NCI-H2196 (cell line): ENCODE data around the gene RHBDD2.

Experiments
- DNase-seq: peaks from one replicate; lab custom pipeline; 2025; ENCODE audit not compliant: unreplicated experiment; lab: John Stamatoyannopoulos, UW

Gene RHBDD2

DNA sequence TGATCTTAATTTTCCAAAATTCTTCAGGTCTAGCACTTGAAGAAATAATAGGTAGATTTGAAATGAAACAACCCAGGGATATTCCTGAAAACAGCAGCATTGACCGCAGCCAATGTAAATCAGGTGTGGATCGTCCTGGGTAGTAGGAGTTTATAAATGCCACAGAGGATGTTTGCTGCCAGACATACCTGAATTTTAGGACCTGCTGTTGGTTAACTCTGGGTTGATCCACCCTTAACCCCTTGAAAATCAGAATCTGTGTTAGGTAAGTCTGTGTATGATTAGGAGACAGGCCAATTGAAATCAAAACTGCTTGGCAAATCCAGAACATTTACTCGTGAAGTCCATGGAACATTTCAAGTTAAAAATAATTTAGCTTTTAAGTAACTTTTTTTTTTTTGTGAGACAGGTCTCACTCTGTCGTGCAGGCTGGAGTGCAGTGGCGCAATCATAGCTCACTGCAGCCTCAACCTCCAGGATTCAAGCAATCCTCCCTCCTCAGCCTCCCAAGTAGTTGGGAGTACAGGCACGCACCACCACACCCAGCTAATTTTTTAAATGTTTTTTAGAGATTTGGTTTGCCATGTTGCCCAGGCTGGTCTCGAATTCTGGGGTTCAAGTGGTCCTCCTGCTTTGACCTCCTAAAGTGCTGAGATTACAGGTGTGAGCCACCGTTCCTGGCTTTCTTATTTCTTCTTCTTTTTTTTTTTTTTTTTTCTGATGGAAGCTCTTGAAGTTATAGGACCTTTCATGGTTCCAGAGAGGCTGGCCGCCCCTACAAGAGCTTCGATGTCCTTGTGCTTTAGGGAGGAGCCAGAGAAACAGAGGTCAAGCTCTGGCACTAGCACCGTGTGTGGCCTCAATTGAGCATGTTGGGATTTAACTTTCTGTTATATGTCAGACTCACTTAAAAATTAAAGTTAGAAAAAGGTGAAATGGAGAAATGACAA is 38.1 kb downstream of the RHBDD2 start:
- no peak for DNase-seq

DNA sequence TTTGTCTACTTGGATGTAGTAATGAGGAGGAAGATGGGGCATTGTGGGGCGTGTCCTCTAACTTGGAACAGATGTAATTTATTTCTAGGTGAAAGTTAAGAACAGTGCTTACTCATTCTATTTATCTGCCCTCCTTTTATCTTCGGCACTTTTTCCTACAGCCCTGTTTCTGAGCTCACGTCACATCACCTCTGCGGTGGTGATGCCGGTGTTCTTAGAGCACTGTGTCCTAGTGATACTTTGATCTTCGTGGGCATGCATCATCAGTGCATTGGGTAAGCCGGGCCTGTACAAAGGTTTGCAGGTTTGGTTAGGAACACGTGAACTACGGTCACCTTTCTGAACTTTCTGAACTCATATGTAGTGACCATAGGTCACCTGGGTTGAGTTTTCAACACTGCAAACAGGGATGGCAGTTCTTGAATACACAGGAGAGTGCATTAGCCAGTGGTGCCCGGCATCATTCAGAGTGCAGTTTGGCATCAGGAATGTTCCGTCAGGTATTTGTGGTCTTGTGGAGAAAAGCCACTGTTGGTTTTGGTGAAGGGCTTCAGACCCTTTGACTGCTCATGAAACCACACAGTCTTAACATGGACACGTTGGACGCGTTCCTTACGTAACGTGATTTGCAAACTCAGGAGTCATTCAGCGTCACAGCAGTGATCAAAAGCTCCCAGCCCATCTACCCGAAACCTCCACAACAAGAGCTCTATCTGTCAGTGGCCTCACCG is 41.8 kb downstream of the RHBDD2 start:
- no peak for DNase-seq

DNA sequence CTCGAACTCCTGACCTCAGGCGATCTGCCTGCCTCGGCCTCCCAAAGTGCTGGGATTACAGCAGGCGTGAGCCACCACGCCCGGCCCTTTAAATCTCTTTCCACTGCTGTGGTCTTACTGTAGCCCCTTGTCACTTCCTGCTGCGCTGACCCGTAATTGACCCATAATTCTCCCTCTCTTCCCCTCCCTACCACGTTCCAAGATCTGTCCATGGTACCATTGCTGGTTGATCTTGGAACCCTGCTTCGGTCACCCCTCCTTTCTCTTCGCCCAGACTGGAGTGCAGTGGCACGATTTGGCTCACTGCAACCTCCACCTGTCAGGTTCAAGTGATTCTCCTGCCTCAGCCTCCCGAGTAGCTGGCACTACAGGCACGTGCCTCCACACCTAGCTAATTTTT is 42.6 kb downstream of the RHBDD2 start:
- DNase-seq = no peak

DNA sequence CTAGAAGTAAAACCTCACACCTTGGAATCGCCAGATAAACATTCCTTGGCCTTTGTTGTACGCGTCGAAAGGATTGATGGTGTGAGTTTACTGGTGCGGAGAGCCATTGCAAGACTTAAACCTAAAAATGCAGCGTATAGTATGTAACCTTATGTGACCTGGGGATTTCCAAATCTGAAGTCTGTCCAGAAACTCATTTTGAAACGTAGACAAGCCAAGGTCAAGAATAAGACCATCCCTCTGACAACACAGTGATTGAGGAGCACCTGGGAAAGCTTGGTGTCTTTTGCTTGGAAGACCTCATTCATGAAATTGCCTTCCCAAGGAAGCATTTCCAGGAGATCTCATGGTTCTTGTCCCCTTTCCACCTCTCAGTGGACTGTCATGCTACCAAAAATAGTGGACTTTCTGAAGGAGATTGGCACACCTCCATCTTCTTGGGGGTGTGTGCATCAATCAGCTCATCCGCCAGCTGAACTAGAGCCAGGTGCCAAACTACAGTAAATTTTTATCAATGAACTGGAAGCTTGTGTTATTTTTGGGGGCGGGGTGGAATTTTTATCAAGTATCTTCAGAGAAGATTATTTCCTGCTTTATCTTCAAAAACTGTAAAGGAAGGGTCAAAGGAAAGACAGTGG is 44.3 kb downstream of the RHBDD2 start:
- DNase-seq = no peak

DNA sequence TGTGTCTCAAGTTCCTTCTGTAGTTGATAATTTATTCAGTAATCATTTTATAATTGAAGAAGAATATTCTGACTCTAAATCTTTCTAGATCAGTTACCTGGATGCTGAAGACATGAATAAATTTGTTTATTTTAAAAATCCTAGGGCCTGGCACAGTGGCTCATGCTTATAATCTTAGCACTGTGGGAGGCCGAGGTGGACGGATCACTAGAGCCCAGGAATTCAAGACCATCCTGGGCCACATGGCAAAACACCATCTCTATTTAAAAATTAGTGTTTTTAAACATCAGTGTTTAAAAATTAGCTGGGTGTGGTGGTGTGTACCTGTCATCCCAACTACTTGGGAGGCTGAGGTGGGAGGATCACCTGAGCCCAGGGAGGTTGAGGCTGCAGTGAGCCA is 45.4 kb downstream of the RHBDD2 start:
- DNase-seq = no peak

DNA sequence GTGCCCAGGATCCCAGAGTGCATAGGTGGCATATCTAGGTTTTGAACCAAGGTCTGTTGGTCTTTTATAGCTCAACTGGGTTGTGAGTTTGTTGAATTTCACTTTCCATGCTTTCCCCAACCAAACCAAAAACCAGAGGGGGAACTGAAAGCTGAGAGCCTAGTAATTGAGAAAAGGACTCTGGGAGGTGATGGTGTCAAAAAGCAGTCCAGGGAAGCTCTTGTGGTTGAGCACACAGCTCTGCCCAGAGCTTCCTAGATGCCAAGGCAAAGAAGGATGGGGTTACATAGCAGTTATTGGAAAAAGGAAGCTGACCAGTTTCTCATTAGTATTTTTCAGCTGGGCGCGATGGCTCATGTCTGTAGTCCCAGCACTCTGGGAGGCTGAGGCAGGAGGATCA is 46.1 kb downstream of the RHBDD2 start:
- no peak for DNase-seq

DNA sequence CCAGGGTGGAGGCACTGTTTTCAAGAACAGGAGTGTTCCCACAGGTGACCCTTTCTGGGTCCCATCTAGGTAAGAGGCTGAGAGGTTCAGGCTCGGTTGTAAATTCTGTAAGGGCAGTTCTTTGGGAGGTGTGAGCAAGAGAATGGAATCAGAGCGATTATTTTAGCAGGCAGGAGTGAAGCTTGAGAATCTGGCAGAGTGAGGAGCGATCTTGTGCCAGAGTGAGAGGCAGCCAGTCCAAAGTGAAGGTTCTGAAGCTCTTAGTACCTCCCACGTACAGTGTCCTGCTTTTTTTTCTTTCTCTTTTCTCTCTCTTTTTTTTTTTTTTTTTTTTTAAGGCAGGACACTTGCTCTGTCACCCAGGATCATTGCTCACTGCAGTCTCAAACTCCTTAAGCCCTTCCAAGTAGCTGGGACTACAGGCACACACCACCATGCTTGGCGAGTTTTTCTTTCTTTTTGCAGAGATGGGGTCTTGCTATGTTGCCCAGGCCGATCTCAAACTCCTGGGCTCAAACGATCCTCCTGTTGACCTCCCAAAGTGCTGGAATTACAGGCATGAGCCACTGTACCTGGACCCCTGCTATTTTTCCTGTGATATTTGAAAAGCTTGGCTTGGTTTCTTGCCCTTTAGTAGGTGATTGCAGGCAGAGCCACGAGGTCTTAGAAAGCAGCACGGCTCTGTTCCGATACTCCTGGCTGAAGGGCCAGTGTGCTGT is 47.0 kb downstream of the RHBDD2 start:
- DNase-seq = no peak

DNA sequence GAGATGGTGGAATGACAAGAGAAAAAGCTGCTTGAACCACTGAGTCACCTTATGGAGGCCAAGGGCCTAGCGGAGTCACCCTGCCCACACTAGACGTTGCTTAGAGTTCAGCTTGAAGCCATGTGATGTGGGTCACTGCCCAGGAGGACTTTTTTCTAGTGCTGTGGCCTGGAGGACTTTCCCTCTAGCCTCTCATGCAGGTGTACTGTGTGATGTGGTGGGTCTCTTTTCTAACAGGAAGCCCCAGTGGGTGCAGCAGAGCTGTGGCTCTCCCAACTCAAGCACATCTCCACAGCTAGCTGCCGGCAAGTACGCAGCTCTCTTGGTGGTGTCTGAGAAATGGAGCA is 49.7 kb downstream of the RHBDD2 start:
- no peak for DNase-seq

DNA sequence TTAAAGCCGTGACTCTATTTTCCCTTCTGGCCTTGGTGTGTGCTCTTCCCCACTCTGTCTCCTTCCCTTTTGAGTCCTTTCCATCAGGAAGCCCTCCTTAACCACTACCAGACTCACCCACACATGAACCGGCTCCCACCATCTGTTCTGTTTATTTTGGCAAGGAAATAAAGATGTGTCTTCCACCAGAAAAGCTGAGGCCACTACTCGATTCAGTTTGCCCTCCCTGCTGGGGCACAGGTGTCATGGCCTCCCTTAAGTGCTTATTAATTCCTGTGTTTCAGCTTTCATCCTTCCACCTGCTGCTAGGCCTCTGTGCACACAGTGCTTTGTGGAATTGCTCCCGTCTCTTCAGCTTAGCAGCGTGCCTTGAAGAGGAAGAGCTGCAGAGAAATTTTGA is 52.8 kb downstream of the RHBDD2 start:
- peak; percentile 81 for DNase-seq

DNA sequence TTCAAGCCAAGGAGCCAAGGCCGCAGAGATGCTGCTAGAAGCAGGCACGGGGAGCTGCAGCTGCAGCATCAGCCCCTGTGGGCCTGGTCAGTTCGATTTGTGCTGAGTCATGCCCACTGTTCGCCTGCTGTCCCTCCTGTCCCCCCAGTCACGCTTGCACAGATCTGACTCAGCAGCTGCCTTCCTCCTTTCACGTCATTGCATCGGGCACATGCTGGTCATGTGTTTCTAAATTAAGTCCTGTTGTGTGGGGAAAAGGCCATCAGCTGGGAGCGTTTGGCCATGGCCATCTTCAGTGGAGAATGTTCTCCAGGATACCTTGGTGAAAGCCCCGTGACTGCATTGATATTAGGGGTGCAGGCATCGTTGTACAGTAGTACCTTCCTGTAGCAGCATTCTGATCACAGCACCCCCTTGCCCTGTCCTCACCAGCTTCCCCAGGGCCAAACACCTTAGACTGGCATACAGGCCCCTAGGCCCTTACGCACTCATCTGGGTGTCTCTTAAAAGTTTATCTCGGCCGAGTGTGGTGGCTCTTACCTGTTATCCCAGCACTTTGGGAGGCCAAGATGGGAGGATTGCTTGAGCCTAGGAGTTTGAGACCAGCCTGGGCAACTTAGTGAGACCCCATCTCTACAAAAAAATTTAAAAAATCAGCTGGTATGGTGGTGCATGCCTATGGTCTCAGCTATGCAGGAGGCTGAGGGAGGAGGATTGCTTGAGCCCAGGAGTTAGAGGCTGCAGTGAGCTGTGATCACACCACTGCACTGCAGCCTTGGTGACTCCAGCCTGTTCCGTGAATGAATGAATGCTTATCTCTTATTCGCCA is 59.3 kb downstream of the RHBDD2 start:
- no peak for DNase-seq
